DOHH2 (cell line): Measurements from ENCODE around the gene PRKAR1B.

Experiments
- CTCF ChIP-seq: fragments of 200-600 bp; sonication (generic); IDR thresholded peaks from one replicate; pipeline ENCODE4 v1.5.1; 2014; ENCODE audit warnings: antibody characterized with exemption, mild to moderate bottlenecking, low read depth, low read length; ENCODE audit not compliant: poor library complexity, severe bottlenecking
- EZH2phosphoT487 ChIP-seq: fragments of 200-600 bp; sonication (generic); IDR thresholded peaks from 2 replicates; pipeline ENCODE4 v1.6.1; 2017; ENCODE audit warnings: borderline replicate concordance, mild to moderate bottlenecking, antibody characterized with exemption, low read length, moderate library complexity, mixed read lengths

GRCh38 chr7:534959-535358 lies 192.1 kb downstream of the PRKAR1B start:
- no peak for TF ChIP-seq CTCF
- no peak for TF ChIP-seq EZH2phosphoT487
